NCI-H2196 (cell line): Measurements from ENCODE around the gene LRRC43.

ENCODE experiments used
- DNase-seq: peaks from one replicate; lab custom pipeline; 2025; ENCODE audit not compliant: unreplicated experiment; lab: John Stamatoyannopoulos, UW

Gene LRRC43, protein sequence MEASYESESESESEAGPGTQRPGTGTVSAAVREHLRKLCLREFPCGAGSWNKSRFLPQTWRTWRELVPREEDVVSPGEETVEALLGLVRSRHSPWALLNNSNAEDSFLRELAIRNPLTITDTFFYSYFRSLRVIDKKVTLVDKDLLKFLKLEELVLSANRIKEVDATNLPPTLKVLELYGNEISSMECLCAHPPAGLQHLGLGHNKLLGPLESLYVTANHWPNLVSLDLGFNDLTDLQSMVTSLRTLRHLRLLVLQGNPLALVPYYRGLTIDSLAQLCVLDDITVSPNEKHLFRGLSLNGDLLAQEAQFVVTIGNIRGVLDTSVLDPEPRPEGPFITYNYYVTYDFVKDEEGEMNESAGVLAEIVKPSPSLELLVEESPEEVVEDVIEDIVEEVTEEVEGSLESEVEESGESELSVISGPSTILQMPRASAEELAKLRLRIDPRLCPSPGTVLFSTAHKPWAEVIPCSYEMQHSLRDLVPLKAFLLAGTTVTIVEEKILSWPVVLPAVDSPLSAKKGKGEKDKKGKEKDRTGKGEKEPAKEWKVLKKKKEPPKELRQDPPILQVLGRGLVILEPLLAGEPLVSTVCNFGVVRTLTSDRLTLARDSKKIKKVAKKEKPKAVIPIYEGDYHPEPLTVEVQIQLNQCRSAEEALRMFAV

DNA sequence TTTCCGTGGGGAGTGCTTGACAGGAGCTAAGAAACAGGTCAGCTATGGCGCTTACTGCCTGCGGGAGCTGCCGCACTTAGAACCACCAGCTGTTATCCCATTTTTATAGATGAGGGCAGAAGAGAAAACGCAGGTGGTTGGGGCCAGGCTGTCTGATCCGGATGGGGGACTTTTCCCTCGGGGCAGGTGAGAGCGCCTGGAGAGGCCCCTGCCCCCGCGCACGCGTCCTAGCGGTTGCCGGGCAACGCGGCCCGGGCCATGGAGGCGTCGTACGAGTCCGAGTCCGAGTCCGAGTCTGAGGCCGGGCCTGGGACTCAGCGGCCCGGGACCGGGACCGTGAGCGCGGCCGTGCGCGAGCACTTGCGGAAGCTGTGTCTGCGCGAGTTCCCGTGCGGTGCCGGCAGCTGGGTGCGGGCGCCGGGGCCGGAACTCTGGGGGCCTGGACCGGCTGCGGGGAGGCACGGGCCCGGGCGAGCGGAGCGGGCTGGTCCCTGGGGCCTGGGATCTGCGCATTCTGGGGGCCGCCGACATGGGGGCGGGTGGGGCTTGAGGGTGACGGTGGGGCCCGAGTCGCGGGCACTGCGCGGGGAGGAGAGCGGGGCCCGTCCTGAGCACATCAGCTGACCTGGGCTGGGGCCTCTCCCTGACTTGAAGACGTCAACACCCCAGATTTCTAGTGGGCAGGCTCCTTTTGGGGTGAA is at the start of gene LRRC43:
LRRC43 (plus strand) TSS at position 237 of the 701 bp plus-strand sequence; CDS start at position 259, 22 bp downstream.
- no peak for DNase-seq

DNA sequence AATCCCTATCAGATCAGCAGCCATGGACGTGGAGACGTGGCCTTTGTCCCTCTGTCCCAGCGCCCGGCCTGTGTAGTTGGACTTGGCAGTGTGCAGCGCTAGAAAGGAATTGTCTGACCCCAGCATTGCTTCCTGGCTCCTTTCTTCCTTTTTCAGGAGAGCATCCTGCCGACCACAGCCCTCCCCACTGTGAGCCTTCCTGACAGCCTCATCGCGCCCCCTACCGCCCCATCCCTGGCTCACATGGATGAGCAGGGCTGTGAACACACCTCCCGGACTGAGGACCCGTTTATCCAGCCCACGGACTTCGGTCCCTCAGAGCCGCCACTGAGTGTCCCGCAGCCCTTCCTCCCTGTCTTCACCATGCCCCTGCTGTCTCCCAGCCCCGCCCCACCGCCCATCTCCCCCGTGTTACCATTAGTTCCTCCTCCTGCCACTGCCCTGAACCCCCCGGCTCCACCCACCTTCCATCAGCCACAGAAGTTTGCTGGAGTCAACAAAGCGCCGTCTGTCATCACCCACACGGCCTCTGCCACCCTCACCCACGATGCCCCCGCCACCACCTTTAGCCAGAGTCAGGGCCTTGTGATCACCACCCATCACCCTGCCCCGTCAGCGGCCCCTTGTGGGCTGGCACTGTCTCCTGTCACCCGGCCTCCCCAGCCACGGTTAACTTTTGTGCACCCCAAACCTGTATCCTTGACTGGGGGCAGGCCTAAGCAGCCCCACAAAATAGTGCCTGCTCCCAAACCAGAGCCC is 49.6 kb upstream of the LRRC43 start:
- no peak for DNase-seq

DNA sequence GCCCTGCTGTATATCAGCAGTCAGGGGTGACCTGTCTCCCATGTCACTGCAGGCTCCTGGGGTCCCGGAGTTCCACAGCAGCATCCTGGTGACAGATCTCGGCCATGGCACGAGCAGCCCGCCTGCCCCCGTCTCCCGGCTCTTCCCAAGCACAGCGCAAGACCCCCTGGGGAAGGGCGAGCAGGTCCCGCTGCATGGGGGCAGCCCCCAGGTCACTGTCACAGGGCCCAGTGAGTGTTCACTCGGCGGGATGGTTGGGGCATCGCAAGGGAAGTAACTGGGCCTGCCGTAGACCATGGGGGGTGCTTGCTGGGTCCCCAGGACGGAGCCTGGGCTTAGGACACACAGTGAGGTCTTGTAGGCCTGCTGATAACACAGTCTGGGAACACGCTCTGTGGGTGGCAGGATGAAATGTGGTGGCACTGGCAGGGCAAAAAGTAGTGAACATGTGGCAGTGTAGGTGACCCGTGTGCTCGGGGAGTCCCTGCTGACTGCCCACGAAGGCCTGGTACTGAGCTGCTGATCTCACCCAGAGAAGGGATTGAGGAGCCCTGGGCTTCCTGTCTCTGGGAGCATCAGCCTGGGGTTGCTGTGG is 47.4 kb upstream of the LRRC43 start:
- no peak for DNase-seq

DNA sequence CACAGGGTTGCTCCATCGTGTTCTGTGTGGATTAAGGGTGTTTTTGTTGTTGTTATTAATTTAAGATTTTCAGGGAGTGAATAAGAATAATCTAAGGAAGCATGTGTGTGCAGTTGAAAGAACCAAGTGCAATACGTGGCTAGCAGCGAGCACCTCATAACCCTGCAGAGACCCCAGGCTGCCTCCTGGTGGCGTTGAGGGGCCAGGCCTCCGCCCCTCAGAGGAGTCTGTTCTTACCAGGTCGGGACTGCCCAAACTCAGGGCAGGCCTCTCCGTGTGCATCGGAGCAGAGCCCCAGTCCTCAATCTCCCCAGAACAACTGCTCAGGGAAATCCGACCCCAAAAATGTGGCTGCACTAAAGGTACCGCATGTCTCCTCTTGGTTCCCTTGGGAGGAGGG is 45.7 kb upstream of the LRRC43 start:
- DNase-seq = no peak

DNA sequence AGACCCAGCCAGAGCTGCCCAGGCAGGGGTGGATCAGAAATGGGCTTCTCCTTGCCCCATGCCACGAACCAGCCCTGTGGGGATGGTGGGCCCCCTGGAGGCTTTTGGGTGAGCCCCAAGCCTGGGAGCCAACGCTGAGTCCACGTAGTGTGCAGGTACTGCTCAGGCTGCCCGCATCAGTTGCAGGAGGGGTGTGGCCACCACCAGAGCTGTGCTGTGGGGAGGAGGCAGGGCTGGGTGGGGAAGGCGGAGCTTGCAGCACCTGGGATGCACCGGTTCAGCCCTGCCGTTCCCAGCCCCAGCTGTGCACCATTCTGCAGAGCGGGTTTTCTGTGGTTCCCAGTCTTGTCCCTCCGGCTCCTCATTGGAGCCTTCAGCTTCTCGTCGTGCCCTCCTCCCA is 45.2 kb upstream of the LRRC43 start:
- peak; percentile 59 for DNase-seq

DNA sequence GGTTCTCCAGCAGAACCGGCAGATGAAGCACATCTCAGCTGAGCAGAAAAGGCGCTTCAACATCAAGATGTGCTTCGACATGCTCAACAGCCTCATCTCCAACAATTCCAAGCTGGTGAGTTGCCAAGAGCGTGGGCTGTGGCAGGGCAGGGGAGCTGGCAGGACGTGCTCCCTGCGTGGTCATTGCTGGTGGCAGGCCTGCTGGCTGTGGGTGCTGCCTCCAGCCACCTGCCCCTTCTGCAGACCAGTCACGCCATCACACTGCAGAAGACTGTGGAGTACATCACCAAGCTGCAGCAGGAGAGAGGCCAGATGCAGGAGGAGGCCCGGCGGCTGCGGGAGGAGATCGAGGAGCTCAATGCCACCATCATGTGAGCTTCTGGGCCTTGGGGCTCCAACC is 44.7 kb upstream of the LRRC43 start:
- DNase-seq = no peak

DNA sequence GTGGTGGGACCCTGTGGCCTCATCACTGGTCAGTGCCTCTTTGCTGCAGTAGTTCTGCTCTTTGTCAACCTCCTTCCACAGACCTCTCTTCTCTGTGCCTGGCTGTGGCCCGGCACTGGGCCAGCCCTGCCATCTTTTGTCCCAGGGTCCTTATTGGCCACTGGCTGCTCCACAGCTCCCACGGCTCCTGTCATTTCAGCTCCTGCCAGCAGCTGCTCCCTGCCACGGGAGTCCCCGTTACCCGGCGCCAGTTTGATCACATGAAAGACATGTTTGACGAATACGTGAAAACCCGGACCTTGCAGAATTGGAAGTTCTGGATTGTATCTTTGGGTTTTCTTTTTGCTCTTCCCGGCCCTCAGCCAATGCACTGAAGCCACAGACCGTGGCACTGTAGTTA is 44.3 kb upstream of the LRRC43 start:
- DNase-seq = no peak

DNA sequence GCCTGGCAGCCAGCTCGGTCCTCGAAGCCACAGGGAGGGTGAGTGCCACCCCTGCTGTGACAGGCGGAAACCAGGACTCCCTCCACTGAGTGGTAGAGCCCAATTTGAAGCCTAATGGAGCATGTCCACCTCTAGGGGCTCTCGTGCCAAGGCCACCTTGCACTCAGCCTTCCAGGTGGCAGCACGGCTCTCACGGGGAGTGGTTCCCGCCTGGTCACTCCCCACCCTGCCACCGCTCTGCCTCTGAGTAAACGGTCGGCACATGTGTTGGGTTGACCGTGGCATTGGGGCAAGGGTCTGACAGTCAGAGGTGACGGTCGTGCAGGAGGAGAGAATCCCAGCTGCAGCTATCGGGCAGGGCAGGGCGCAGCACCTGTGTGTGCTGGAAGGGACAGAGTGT is 43.7 kb upstream of the LRRC43 start:
- DNase-seq = no peak

DNA sequence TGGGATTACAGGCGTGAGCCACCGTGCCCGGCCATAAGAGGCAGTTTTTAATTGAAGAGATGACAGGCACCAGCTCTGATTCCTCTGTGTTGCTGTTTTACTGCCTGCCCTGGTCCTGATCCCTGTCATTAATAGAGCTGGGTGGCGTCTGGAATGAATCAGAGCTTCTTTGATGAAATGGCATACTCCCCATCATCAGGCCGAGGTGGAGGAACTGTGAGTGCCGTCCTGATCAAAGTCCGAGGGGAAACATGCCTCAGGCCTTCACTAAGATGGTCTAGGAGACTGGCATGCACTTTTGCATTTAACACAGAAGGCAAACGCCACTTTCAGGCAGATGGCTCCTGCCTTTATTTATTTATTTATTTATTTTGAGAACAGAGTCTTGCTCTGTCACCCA is 43.0 kb upstream of the LRRC43 start:
- DNase-seq = no peak

DNA sequence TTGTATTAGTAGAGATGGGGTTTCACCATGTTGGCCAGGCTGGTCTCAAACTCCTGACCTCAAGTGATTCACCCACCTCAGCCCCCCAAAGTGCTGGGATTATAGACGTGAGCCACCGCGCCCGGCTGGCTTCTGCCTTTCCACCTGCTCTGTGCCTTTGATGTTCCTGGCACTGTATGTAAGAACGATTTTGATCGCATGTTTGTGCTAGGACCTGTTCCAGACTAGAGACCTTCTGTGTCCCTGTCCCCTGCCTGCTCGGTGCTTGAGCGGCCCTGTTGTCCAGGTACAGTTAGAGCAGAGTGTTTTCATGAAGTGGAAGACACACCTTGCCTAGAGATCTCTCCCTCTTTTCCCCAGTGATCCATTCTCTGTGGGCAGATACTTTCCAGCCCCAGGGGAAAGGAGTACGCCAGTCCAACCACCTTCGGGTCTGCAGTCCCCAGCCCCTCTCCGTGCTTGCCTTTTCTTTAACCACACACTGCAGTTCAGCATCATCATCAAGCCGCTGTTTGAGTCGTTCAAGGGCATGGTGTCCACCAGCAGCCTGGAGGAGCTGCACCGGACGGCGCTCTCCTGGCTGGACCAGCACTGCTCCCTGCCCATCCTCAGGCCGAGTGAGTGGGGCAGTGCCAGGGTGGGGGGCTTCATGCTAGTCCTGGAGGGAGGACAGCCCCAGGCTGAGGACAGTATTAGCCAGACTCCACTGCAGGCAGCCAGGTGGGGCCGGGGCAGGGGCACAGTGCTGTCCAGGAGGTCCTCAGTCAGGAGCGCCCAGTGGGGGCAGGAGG is 42.3 kb upstream of the LRRC43 start:
- DNase-seq = no peak

DNA sequence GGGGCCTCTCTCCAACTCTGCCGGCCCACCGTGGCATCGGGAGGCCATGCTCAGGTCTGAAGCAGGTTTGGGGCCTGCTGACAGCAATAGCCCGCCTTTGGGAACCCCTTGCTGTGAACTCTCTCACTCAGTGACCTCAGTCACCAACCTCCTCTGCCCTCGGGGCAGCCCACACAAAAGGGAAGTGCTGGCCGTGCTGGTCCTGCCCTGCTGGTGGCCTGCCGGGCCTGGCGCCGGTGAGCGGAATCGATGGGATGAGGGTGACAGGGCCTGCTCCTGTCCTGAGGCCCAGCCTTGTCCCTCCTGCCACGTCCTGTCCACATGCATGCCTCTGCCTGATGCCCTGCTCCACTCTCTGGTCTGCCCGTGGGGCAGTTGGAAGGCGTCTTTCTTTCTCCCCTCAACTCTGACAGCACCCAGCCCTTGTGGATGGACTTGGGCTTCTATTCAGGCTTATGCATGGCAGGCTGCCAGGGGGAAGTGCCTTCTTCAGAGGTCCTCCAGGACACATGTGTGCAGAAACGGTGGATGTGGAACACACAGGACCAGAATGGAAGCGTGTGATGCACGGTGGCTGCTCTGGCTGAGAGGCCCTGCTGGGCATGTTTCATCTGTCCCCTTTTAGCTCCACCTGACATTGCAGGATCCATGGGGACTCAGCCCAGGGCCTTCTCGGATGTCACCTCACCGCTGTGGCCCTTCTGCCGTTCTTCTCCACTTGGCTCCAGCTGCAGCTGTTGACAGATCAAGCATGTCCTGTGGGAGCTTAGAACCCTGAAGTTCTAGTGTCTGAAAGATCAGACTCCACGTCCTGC is 40.8 kb upstream of the LRRC43 start:
- DNase-seq = no peak

DNA sequence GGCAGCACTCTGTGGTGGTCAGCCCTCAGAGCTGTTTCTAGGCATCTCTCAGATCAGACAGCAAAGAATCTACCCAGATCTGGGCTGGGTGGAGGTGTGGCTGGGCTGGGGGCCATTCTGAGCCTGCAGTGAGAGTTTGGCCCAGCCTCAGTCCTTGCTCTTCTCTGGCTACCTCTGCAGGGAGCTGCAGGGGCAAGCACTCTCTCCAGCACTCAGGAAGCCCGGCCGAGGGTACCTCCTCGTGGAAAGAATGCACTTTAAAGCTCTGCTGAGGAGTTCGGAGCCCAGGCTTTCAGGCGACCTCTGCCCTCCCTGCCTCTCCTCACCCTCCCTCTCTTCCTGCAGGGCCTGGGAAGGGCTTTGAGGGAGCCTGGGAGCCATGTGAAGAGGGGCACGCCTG is 40.1 kb upstream of the LRRC43 start:
- no peak for DNase-seq

DNA sequence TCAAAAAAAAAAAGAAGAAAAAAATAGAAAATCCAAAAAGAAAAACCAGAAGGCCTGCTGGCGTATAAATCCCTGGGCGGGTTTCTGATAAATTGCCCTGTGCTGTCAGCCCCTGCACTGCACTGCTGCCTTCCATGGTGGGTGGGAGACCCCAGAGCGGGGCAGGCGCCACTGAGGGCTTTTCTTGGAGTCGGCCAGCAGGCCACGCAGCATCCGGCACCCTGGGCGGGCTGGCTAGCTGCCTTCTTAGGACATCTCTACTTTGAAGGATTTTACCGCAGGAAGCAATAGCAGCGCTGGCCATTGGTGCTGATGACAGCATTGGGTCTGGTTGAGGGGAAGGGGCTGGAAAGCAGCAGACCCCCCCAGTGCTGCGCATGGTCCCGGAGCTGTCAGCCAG is 38.0 kb upstream of the LRRC43 start:
- DNase-seq = no peak

DNA sequence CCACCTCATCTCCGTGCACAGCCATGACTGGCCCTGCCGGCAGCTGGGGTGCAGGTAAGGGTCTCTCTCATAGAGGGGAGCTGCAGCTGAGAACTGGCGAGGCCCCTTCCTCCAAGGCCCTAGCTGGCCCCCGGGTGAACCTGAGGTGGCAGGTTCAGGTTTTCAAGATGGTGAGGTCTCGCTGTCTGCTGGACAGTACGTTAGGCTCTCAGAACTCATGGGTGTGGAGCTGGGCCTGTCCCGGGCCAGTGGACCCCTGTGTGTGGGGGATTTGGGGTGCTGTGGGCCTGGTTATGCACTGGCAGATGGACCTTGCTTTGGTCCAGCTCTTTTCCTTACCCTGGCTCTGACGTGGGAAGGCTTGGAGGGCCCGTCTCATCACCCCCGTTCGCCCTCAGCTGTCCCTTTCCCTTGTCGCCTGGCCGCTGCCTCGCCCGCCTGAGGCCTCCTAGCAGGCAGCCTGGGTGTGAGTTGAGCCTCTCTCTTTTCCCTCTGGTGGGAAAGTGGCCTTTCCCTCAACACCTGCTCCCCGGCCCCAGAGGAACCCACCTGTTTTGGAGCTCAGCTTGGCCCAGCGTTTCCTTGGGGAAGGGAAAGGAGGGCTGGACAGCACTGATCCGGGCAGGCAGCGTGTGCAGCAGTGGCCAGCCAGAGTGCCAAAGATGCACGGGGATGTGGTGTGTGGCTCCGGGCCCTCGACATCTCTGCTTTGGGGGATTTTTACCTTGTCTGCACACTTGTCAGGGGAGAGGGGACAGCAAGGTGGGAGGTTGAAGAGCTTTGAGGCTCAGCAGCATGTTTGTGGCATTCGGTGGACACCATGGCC is 37.2 kb upstream of the LRRC43 start:
- DNase-seq = no peak

DNA sequence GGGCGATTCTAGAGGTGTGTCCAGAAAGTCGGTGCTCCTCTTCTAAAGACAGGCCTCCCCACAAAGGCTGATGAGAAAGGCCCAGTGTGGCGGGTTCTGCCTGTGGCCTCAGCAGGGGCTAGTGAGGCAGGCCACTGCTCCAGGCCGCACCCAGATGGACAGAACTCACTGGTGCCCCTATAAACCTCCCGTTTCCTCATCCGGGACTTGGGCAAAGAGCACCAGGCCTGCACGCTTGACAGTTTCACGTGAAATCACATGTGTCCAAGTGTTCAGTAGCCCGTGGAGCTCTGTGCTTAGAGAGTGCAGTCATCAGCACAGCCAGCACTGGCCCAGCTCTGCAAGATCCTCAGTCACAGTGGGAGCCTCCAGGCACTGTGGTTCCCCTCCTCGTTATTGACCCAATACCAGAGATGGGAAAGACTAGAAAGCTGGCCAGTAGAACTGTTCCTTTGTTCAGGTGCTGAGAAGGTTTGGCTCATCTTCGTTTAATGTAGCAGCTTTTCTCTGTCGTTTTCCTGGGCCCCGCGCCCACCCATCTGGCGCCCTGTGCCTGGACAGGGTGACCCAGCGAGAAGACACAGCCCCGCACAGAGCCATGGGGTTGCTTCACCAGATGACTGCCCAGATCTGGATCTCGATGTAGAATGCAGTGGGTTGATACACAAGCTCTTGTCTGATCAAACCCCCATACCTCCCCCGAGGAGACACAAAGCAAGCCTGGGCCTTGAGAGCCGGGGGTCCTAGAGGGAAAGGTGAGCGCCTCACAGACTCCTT is 35.2 kb upstream of the LRRC43 start:
- DNase-seq = no peak

DNA sequence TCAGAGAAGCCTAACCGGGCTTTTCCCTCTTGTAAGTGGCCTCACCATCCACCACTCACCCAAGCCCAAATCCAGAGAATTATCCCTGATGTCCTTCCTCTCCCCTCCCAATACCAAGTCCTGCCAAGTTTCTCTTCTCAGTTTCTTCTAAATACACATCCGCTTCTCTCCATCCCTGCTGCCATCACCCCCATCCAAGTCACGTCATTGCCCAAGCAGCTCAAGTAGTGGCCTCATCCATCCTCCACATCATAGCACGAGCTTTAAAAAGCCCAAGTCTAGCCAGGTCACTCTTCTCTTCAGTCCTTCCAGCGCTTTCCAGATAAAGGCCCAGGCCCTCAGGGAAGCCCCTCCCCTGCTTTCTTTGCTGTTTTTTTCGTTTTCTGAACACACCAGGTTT is 34.3 kb upstream of the LRRC43 start:
- DNase-seq = no peak

DNA sequence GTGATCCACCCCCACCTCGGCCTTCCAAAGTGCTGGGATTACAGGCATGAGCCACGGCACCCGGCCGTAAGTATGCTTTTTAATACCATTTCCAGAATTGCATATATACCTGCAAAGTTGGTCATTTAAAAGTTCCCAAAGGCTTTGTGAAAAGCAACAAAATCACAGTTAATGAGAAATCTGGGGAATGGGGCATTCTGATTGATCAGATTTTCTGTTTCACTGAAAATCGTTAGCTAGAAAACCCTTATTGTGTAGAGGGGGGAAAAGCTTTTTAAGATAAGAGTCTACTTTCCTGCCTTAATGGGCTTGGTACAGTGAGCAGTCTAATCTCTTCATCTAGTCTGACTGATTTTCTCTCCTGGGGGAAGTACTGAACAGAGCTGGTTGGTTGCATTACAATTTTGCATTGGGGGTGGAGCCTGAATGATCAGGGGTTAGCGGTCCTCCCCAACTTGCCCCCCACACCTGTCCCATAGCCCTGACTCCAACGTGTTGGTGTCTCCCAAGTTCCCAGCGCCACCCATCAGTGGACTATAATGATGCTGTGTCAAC is 32.7 kb upstream of the LRRC43 start:
- DNase-seq = no peak
